ENCODE results near the gene KCNMA1.
"Not testable (repeated sequence)": the region's sequence is repeated elsewhere in the genome, so short reads cannot be mapped to it uniquely, and the experiment has no call there.

Gene KCNMA1

GRCh38 chr10:77526868-77527617, 110.6 kb downstream of the KCNMA1 start:
- no peak for DNase-seq

GRCh38 chr10:77524281-77524711, 113.3 kb downstream of the KCNMA1 start:
- DNase-seq: no peak

GRCh38 chr10:77522268-77522809, 115.3 kb downstream of the KCNMA1 start:
- DNase-seq: no peak

GRCh38 chr10:77520995-77521394, 116.6 kb downstream of the KCNMA1 start:
- DNase-seq: no peak

- no peak for DNase-seq
Observed at GRCh38 chr10:77520290-77520689, 117.3 kb downstream of the KCNMA1 start.

- DNase-seq: not testable (repeated sequence)
Observed at GRCh38 chr10:77519791-77520190, 117.8 kb downstream of the KCNMA1 start.

- no peak for DNase-seq
Observed at GRCh38 chr10:77518910-77519274, 118.7 kb downstream of the KCNMA1 start.

- DNase-seq: no peak
Observed at GRCh38 chr10:77518241-77518909, 119.2 kb downstream of the KCNMA1 start.

GRCh38 chr10:77516575-77516974, 121.0 kb downstream of the KCNMA1 start:
- no peak for DNase-seq

- no peak for DNase-seq
Observed at GRCh38 chr10:77514870-77515269, 122.7 kb downstream of the KCNMA1 start.

- no peak for DNase-seq
Observed at GRCh38 chr10:77513781-77514331, 123.8 kb downstream of the KCNMA1 start.

GRCh38 chr10:77513220-77513619, 124.4 kb downstream of the KCNMA1 start:
- no peak for DNase-seq

GRCh38 chr10:77512219-77512578, 125.4 kb downstream of the KCNMA1 start:
- no peak for DNase-seq

GRCh38 chr10:77511498-77512218, 126.0 kb downstream of the KCNMA1 start:
- DNase-seq: no peak

GRCh38 chr10:77510695-77511094, 126.9 kb downstream of the KCNMA1 start:
- no peak for DNase-seq

- DNase-seq: no peak
Observed at GRCh38 chr10:77510294-77510693, 127.3 kb downstream of the KCNMA1 start.

- no peak for DNase-seq
Observed at GRCh38 chr10:77509391-77509790, 128.2 kb downstream of the KCNMA1 start.

GRCh38 chr10:77507291-77507880, 130.2 kb downstream of the KCNMA1 start:
- no peak for DNase-seq

GRCh38 chr10:77506517-77507200, 130.9 kb downstream of the KCNMA1 start:
- DNase-seq: no peak

GRCh38 chr10:77505431-77506334, 131.9 kb downstream of the KCNMA1 start:
- no peak for DNase-seq

GRCh38 chr10:77504873-77505257, 132.7 kb downstream of the KCNMA1 start:
- no peak for DNase-seq

Data from stimulated activated CD4-positive, alpha-beta T cell treated with anti-CD3 and anti-CD28 coated beads, Interleukin-2, amount 100 ng/mL, for 48 hours (primary cell).